ENCODE results near the gene GRID1. TPM values are rescaled to one million over a fixed set of nuclear protein-coding genes. Genes with fewer than 3 reads are reported as not detected.

The GRID1 gene
- polyA plus RNA-seq, 1 of the 3 experiments (the other 2 are of a cell fraction): 0.13 TPM

DNA sequence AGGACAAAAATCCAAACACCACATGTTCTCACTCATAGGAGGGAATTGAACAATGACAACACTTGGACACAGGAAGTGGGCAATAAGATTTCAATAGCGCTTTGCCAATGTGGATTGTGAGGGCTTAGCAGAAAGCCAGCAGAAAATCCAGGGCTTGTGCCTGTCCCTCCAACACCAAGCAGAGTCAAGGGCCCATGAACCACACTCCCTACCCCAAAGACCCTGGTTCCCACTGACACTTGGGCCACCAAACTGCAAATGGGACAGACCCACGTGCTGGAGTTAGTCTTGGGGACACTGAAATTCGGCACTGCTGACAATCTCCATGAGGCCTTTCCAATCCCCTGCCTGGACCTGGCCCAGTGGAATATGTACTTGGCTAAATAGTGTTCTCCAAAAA lies 67.0 kb downstream of the GRID1 start:
- POLR2A ChIA-PET: no interaction called here
- 100% methylated on average over 1 of the region's 3 CpGs for WGBS (ENCODE audit: low lambda C conversion rate)
- TF ChIP-seq RFX5 (IDR thresholded peaks at IDR 0.05; ENCODE audit: low read length) (no peak), FOXM1 (IDR thresholded peaks at IDR 0.05; ENCODE audit: low read depth) (no peak), NFIC (IDR thresholded peaks at IDR 0.05; ENCODE audit: borderline replicate concordance) (no peak), RXRA (IDR thresholded peaks at IDR 0.05; ENCODE audit: borderline replicate concordance, low read depth) (no peak), MEF2A (IDR thresholded peaks at IDR 0.05; ENCODE audit: borderline replicate concordance, low read depth) (no peak), RCOR1 (IDR thresholded peaks at IDR 0.05; ENCODE audit: low read length) (no peak), EZH2phosphoT487 (IDR thresholded peaks at IDR 0.05; ENCODE audit: borderline replicate concordance, low read depth) (no peak), ELF1 (IDR thresholded peaks at IDR 0.05) (no peak), SMC3 (IDR thresholded peaks at IDR 0.05; ENCODE audit: low read depth, low read length) (no peak)
- TF ChIP-seq, protein P1, sequence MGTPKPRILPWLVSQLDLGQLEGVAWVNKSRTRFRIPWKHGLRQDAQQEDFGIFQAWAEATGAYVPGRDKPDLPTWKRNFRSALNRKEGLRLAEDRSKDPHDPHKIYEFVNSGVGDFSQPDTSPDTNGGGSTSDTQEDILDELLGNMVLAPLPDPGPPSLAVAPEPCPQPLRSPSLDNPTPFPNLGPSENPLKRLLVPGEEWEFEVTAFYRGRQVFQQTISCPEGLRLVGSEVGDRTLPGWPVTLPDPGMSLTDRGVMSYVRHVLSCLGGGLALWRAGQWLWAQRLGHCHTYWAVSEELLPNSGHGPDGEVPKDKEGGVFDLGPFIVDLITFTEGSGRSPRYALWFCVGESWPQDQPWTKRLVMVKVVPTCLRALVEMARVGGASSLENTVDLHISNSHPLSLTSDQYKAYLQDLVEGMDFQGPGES (IDR thresholded peaks at IDR 0.05; ENCODE audit: low read depth, low read length): no peak
- TF ChIP-seq, protein P2, sequence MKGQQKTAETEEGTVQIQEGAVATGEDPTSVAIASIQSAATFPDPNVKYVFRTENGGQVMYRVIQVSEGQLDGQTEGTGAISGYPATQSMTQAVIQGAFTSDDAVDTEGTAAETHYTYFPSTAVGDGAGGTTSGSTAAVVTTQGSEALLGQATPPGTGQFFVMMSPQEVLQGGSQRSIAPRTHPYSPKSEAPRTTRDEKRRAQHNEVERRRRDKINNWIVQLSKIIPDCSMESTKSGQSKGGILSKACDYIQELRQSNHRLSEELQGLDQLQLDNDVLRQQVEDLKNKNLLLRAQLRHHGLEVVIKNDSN (IDR thresholded peaks at IDR 0.05; ENCODE audit: borderline replicate concordance, low read depth): no peak
- TF ChIP-seq, protein P3, sequence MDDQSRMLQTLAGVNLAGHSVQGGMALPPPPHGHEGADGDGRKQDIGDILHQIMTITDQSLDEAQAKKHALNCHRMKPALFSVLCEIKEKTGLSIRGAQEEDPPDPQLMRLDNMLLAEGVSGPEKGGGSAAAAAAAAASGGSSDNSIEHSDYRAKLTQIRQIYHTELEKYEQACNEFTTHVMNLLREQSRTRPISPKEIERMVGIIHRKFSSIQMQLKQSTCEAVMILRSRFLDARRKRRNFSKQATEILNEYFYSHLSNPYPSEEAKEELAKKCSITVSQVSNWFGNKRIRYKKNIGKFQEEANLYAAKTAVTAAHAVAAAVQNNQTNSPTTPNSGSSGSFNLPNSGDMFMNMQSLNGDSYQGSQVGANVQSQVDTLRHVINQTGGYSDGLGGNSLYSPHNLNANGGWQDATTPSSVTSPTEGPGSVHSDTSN (IDR thresholded peaks at IDR 0.05): no peak
- TF ChIP-seq, protein P4, sequence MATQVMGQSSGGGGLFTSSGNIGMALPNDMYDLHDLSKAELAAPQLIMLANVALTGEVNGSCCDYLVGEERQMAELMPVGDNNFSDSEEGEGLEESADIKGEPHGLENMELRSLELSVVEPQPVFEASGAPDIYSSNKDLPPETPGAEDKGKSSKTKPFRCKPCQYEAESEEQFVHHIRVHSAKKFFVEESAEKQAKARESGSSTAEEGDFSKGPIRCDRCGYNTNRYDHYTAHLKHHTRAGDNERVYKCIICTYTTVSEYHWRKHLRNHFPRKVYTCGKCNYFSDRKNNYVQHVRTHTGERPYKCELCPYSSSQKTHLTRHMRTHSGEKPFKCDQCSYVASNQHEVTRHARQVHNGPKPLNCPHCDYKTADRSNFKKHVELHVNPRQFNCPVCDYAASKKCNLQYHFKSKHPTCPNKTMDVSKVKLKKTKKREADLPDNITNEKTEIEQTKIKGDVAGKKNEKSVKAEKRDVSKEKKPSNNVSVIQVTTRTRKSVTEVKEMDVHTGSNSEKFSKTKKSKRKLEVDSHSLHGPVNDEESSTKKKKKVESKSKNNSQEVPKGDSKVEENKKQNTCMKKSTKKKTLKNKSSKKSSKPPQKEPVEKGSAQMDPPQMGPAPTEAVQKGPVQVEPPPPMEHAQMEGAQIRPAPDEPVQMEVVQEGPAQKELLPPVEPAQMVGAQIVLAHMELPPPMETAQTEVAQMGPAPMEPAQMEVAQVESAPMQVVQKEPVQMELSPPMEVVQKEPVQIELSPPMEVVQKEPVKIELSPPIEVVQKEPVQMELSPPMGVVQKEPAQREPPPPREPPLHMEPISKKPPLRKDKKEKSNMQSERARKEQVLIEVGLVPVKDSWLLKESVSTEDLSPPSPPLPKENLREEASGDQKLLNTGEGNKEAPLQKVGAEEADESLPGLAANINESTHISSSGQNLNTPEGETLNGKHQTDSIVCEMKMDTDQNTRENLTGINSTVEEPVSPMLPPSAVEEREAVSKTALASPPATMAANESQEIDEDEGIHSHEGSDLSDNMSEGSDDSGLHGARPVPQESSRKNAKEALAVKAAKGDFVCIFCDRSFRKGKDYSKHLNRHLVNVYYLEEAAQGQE (IDR thresholded peaks at IDR 0.05; ENCODE audit: low read depth, low read length): no peak

More for the DNA sequence above, 67.0 kb downstream of the GRID1 start:
- DNase-seq: no peak
- Histone ChIP-seq H3K9me2 (no peaks in the 10 kb centered on the region), H3K9me3 (no peaks in the 10 kb centered on the region), H3K27me3 (ENCODE audit: insufficient read depth) (no peaks in the 10 kb centered on the region), H3F3A (replicated peaks; ENCODE audit: insufficient read depth) (no peaks in the 10 kb centered on the region), H3K4me3 (ENCODE audit: low read depth in 2 of 2, low read length in 1 of 2) (no peak overlapping the region), H3K36me3 (replicated peaks in 1 of 2; ENCODE audit: control insufficient read depth in 1 of 2, insufficient read depth in 2 of 2, low read length in 1 of 2) (no peaks in the 10 kb centered on the region), H4K20me1 (ENCODE audit: insufficient read depth) (no peaks in the 10 kb centered on the region), H3K27ac (ENCODE audit: low read depth in 2 of 2, low read length in 1 of 2) (no peak overlapping the region), H3K4me2 (no peak overlapping the region), H3K4me1 (ENCODE audit: control insufficient read depth in 1 of 2, insufficient read depth in 2 of 2, low read depth in 1 of 2, low read length in 1 of 2) (peaks cover 0 to 6% of the 10 kb centered on the region in 2 experiments; a peak in 1 of 4 replicates), H3K9ac (no peak overlapping the region), H2AFZ (ENCODE audit: low read depth) (no peak overlapping the region), H3K79me2 (ENCODE audit: insufficient read depth) (no peaks in the 10 kb centered on the region)
- CTCF ChIA-PET: interaction anchor here (1.6 to 1.7 kb wide), 2 partner anchors 11 to 37 kb away, joined by 3 to 4 read pairs; no protein-coding TSS in a partner anchor
